ENCODE results near the gene GPRIN1. TPM values are rescaled to one million over a fixed set of nuclear protein-coding genes. Genes with fewer than 3 reads are reported as not detected.

The GPRIN1 gene
- total RNA-seq, 4 donors from 2014 or later = 0.24 to 0.75 (median 0.30) TPM

- no peak overlapping the region for H3K27ac ChIP-seq
- intact Hi-C loops (cut with DNase I) = no loop called here
- H3K9me3 ChIP-seq = no peaks in the 10 kb centered on the region
- H3K36me3 ChIP-seq = no peaks in the 10 kb centered on the region
- H3K4me1 ChIP-seq = no peaks in the 10 kb centered on the region
- 86 to 88% methylated on average over 17 of the region's 17 CpGs for WGBS, 2 donors
- no peaks in the 10 kb centered on the region for H3K27me3 ChIP-seq
- H3K4me3 ChIP-seq (replicated peaks in 1 of 3) = no peak overlapping the region
- no peak for DNase-seq
- TF ChIP-seq CTCF (IDR thresholded peaks at IDR 0.05) (no peak), POLR2A (IDR thresholded peaks at IDR 0.05) (no peak)
These were observed 19.8 kb downstream of the GPRIN1 start for GRCh38 chr5:176590035-176590717.

- TF ChIP-seq POLR2A (IDR thresholded peaks at IDR 0.05) = no peak
- TF ChIP-seq CTCF (IDR thresholded peaks at IDR 0.05) = no peak
These were observed 20.8 kb downstream of the GPRIN1 start for GRCh38 chr5:176589039-176589769.

GRCh38 chr5:176588297-176588696 lies 21.7 kb downstream of the GPRIN1 start:
- intact Hi-C loops (cut with DNase I) = no loop called here
- TF ChIP-seq CTCF (IDR thresholded peaks at IDR 0.05) (no peak), POLR2A (IDR thresholded peaks at IDR 0.05) (no peak)

More at GRCh38 chr5:176589039-176589769, 20.8 kb downstream of the GPRIN1 start:
- no peaks in the 10 kb centered on the region for H3K36me3 ChIP-seq
- H3K27ac ChIP-seq = no peak overlapping the region
- H3K4me1 ChIP-seq = no peaks in the 10 kb centered on the region
- intact Hi-C loops (cut with DNase I) = no loop called here
- no peaks in the 10 kb centered on the region for H3K27me3 ChIP-seq
- no peak for DNase-seq
- WGBS, 2 donors = 86 to 87% methylated on average over 26 to 30 of the region's 31 CpGs
- no peaks in the 10 kb centered on the region for H3K9me3 ChIP-seq
- H3K4me3 ChIP-seq (replicated peaks in 1 of 3) = no peak overlapping the region

GRCh38 chr5:176587398-176587797 lies 22.6 kb downstream of the GPRIN1 start:
- H3K36me3 ChIP-seq = no peaks in the 10 kb centered on the region
- WGBS, 2 donors = 80 to 89% methylated on average over 7 of the region's 7 CpGs
- H3K4me3 ChIP-seq (replicated peaks in 1 of 3) = no peak overlapping the region
- H3K4me1 ChIP-seq = no peaks in the 10 kb centered on the region
- no peak for TF ChIP-seq CTCF (IDR thresholded peaks at IDR 0.05)
- TF ChIP-seq POLR2A (IDR thresholded peaks at IDR 0.05) = no peak
- no peaks in the 10 kb centered on the region for H3K27me3 ChIP-seq
- intact Hi-C loops (cut with DNase I) = no loop called here
- no peaks in the 10 kb centered on the region for H3K9me3 ChIP-seq
- no peak for DNase-seq
- no peak overlapping the region for H3K27ac ChIP-seq

More at GRCh38 chr5:176588297-176588696, 21.7 kb downstream of the GPRIN1 start:
- no peaks in the 10 kb centered on the region for H3K27me3 ChIP-seq
- H3K9me3 ChIP-seq = no peaks in the 10 kb centered on the region
- H3K27ac ChIP-seq = no peak overlapping the region
- no peaks in the 10 kb centered on the region for H3K4me1 ChIP-seq
- no peak overlapping the region for H3K4me3 ChIP-seq (replicated peaks in 1 of 3)
- H3K36me3 ChIP-seq = no peaks in the 10 kb centered on the region
- no peak for DNase-seq

- 83 to 87% methylated on average over 4 of the region's 4 CpGs for WGBS, 2 donors
- intact Hi-C loops (cut with DNase I) = no loop called here
- Histone ChIP-seq H3K9me3 (no peaks in the 10 kb centered on the region), H3K4me1 (no peaks in the 10 kb centered on the region), H3K4me3 (replicated peaks in 1 of 3) (no peak overlapping the region), H3K36me3 (no peaks in the 10 kb centered on the region), H3K27ac (no peak overlapping the region), H3K27me3 (no peaks in the 10 kb centered on the region)
- no peak for TF ChIP-seq POLR2A (IDR thresholded peaks at IDR 0.05)
- TF ChIP-seq CTCF (IDR thresholded peaks at IDR 0.05) = no peak
- DNase-seq = no peak
These were observed 26.9 kb downstream of the GPRIN1 start for GRCh38 chr5:176583076-176583475.

Measured in thyroid gland (tissue), 4 donors.